ENCODE data around the gene ADGRE2.

GRCh38 chr19:14746886-14747285 is 31.5 kb downstream of the ADGRE2 start:
- no peak for TF ChIP-seq POLR2A (IDR thresholded peaks at IDR 0.05)
- TF ChIP-seq CTCF (IDR thresholded peaks at IDR 0.05), result no peak

All from Peyer's patch (tissue), 4 donors.